Spleen (tissue), 11 donors: ENCODE results near the gene HIVEP1. TPM values are rescaled to one million over a fixed set of nuclear protein-coding genes. Genes with fewer than 3 reads are reported as not detected.

Experiments used
- DNase-seq: peaks from one replicate; pipeline ENCODE4 v3.0.0-alpha.2; 2020
- H3K27ac ChIP-seq, 8 donors: fragments of 200-600 bp; sonication (generic) in 7 of 8; 1 replicate in 4 of 8; 2 replicates in 4 of 8; pipeline versions ENCODE4 v1.5.0 to v1.8.0; 2016 to 2021; ENCODE audit warnings: inconsistent platforms in 4 of 8, mild to moderate bottlenecking in 4 of 8, moderate library complexity in 1 of 8
- H3K27me3 ChIP-seq, 7 donors: fragments of 200-600 bp; sonication (generic) in 6 of 7; replicated peaks in 1 of 7; 1 replicate in 4 of 7; 2 replicates in 3 of 7; pipeline versions ENCODE4 v1.5.0 to v1.8.0; 2016 to 2021; ENCODE audit warnings: inconsistent platforms in 3 of 7, mild to moderate bottlenecking in 1 of 7
- H3K36me3 ChIP-seq, 6 donors: fragments of 200-600 bp; sonication (generic) in 5 of 6; 1 replicate in 4 of 6; 2 replicates in 2 of 6; pipeline versions ENCODE4 v1.5.0 to v1.8.0; 2016 to 2021; ENCODE audit warnings: inconsistent platforms in 2 of 6
- H3K4me1 ChIP-seq, 6 donors: fragments of 200-600 bp; sonication (generic) in 5 of 6; 1 replicate in 3 of 6; 2 replicates in 3 of 6; pipeline versions ENCODE4 v1.5.0 to v1.8.0; 2016 to 2021; ENCODE audit warnings: inconsistent platforms in 3 of 6
- H3K4me3 ChIP-seq, 8 donors: fragments of 200-600 bp; sonication (generic) in 7 of 8; 1 replicate in 4 of 8; 2 replicates in 4 of 8; pipeline versions ENCODE4 v1.5.0 to v1.8.0; 2016 to 2021; ENCODE audit warnings: inconsistent platforms in 4 of 8, mild to moderate bottlenecking in 4 of 8, moderate library complexity in 2 of 8
- H3K9me3 ChIP-seq, 8 donors: fragments of 200-600 bp; sonication (generic) in 7 of 8; 1 replicate in 4 of 8; 2 replicates in 4 of 8; pipeline versions ENCODE4 v1.5.0 to v1.8.0; 2016 to 2021; ENCODE audit warnings: inconsistent platforms in 4 of 8
- CTCF ChIP-seq, 11 experiments: fragments of 200-600 bp in 7 of 11; fragments of 450-650 bp in 4 of 11; sonication (generic) in 4 of 11; IDR thresholded peaks in 8 of 11; conservative IDR thresholded peaks in 3 of 11; 1 replicate in 7 of 11; 2 replicates in 4 of 11; pipeline versions ENCODE4 v1.4.0 to v1.8.0; 2016 to 2021; ENCODE audit warnings: antibody characterized with exemption in 11 of 11, inconsistent platforms in 4 of 11, mild to moderate bottlenecking in 1 of 11
- POLR2A ChIP-seq, 3 donors: fragments of 450-650 bp; IDR thresholded peaks; one replicate each; pipeline ENCODE4 v1.5.1; 2017; ENCODE audit warnings: antibody characterized with exemption in 3 of 3, mild to moderate bottlenecking in 1 of 3
- POLR2AphosphoS5 ChIP-seq, 3 donors: sonication (generic); formaldehyde crosslinking; IDR thresholded peaks; one replicate each; pipeline ENCODE4 v1.5.1; 2017; ENCODE audit warnings: antibody characterized with exemption in 3 of 3
- WGBS, 5 donors: extraction: QIAGEN DNeasy Blood & Tissue Kit in 3 of 5; methylation state at CpG; one replicate each; pipeline versions ENCODE4 v1.1.5 to v1.1.7; 2013 to 2018; 5-methylcytosine and 5-hydroxymethylcytosine counted together
- intact Hi-C: fragments of 100-400 bp; cut with DNase I; formaldehyde crosslinking; loops from one replicate; pipeline ENCODE4 v1.15.0; 2023; ENCODE audit warnings: low total_unique reads
- polyA plus RNA-seq, 3 donors: library from polyadenylated mRNA; stranded (reverse); fragments of 200-250 nt; gene quantifications; one replicate each; pipeline ENCODE4 v1.2.1, GENCODE V29; 2013
- total RNA-seq, 7 donors: library from RNA; depleted of rRNA in 3 of 7; stranded (reverse); fragments of >200 nt in 3 of 7; fragmentation: NEBNext Ultra II Directional in 4 of 7; extraction: Animal tissue kit (Norgen Biotek cat#: 25700) in 4 of 7; gene quantifications; one replicate each; pipeline versions ENCODE4 v1.1.0 to v1.2.1, GENCODE V29; 2016 to 2021
- donor health status: healthy with polysubstance abuse.
- donor health status: DM: no; HTN: no; CAD: no; lungs with moderate emphysema.
- donor health status: DM: no; HTN: no; CAD: no.
- donor health status: Bipolar disorder and iron deficiency.
- donor health status: healthy.
- donor health status: DM: no; HTN: no; CAD: no.
- donor health status: DM: yes; HTN: yes; CAD: no.

Gene HIVEP1
- total and polyA plus RNA-seq, 10 donors = 2.8 to 64.1 (median 39.7) TPM

DNA sequence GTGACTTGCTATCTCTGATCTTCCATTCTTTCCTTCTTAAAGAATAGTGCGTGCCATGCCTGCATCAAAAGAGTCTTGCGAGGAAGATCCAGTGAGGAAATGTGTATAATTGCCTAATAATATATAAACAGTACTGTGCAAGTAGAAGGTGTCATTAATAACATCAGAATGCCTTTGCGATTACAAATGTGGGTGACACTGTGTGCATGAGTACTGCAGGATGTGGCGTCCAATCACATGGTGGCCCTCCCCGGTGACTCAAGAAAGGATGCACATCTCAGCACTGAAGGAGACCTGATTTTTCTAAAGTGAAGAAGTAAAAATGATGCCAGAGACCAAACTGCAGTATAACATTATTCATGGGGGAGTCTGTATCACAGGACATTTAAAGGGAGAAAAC lies 170.6 kb downstream of the HIVEP1 start:
- 86 to 93% (median 88%) methylated on average over 5 of the region's 5 CpGs for WGBS, 5 donors
- Histone ChIP-seq H3K4me3 (no peak overlapping the region), H3K36me3 (no peaks in the 10 kb centered on the region), H3K9me3 (no peaks in the 10 kb centered on the region), H3K4me1 (no peaks in the 10 kb centered on the region), H3K27ac (no peak overlapping the region), H3K27me3 (no peaks in the 10 kb centered on the region)
- no peak for DNase-seq
- TF ChIP-seq POLR2A (IDR thresholded peaks at IDR 0.05) = no peak
- no peak for TF ChIP-seq POLR2AphosphoS5 (IDR thresholded peaks at IDR 0.05)
- no peak for TF ChIP-seq CTCF (IDR thresholded peaks at IDR 0.05 in 8 of 11, conservative IDR thresholded peaks at IDR 0.05 in 3 of 11)
- intact Hi-C loops = no loop called here

DNA sequence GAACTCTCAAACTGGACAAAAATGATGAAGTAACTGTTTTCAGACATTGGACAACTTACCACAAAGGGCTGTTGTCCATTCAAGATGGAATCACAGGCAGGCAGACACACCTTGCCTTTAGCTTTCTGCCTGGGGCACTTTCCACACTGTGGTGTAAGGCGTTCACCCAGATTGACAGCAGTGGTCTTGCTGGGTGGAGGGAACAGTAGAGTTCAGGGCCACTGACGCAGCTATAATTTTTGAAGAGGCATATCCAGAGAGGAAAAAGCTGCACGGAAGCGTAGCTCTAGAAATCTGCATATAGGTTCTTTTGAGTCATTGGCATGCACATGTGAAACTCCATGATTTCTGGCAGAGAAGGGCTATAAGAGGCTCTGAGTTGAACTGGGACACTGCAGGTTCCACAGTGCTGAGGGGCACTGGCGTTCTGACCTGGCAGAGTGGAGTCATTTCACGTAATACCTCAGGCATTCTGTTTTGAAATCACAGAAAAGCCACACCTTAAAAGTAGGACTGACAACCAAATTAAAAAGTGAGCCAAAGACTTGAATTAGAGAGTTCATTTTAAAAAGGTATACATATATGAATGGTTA lies 173.1 kb downstream of the HIVEP1 start:
- intact Hi-C loops = no loop called here
- Histone ChIP-seq H3K9me3 (no peaks in the 10 kb centered on the region), H3K27me3 (no peaks in the 10 kb centered on the region), H3K4me1 (no peaks in the 10 kb centered on the region), H3K4me3 (no peak overlapping the region), H3K27ac (no peak overlapping the region), H3K36me3 (no peaks in the 10 kb centered on the region)
- 86 to 97% (median 94%) methylated on average over 6 of the region's 6 CpGs for WGBS, 5 donors
- DNase-seq = no peak
- TF ChIP-seq POLR2A (IDR thresholded peaks at IDR 0.05) (no peak), POLR2AphosphoS5 (IDR thresholded peaks at IDR 0.05) (no peak), CTCF (IDR thresholded peaks at IDR 0.05 in 8 of 11, conservative IDR thresholded peaks at IDR 0.05 in 3 of 11) (no peak)

DNA sequence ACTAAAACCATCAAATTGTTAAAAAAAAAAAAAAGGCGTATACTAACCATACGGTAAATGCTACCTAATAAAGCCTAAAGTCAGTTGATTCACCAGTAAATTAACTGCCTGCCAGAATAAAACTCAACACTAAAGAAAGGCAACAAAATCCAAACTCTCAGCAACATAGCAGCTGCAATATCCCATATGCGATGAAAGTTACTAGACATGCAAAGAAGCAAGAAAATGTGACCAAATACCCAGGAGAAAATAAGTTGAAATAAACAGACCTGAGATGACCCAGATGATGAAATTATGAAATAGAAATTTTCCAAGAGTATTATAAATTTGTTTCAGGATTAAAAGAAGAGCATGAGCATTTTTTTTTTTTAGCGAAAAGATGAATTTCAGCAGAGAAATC lies 174.4 kb downstream of the HIVEP1 start:
- H3K27me3 ChIP-seq = no peaks in the 10 kb centered on the region
- DNase-seq = no peak
- H3K27ac ChIP-seq = no peak overlapping the region
- intact Hi-C loops = no loop called here
- H3K4me3 ChIP-seq = no peak overlapping the region
- H3K9me3 ChIP-seq = no peaks in the 10 kb centered on the region
- no peaks in the 10 kb centered on the region for H3K4me1 ChIP-seq
- no peaks in the 10 kb centered on the region for H3K36me3 ChIP-seq
- WGBS, 5 donors = 71 to 99% (median 73%) methylated on average over 3 to 4 of the region's 4 CpGs
- TF ChIP-seq POLR2AphosphoS5 (IDR thresholded peaks at IDR 0.05) (no peak), POLR2A (IDR thresholded peaks at IDR 0.05) (no peak), CTCF (IDR thresholded peaks at IDR 0.05 in 8 of 11, conservative IDR thresholded peaks at IDR 0.05 in 3 of 11) (no peak)

DNA sequence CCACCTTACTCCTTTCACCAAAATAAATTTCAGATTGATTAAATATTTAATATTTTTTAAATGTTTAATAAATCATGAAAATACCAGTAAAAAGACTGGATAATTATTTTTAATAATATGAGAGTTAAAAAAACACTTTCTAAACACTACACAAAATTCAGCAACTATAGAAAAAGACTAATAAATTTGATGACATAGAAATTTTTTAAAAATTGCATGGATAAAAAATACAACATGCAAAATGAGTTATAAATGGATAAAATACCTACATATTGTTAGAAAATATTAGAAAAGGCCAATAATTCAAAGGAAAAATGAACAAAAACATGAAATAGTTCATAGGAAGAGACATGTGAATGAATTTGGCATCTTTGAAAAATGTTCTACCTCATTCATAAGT lies 177.0 kb downstream of the HIVEP1 start:
- no peaks in the 10 kb centered on the region for H3K36me3 ChIP-seq
- no peak overlapping the region for H3K4me3 ChIP-seq
- no peak overlapping the region for H3K27ac ChIP-seq
- no peak for TF ChIP-seq POLR2A (IDR thresholded peaks at IDR 0.05)
- no peak for TF ChIP-seq CTCF (IDR thresholded peaks at IDR 0.05 in 8 of 11, conservative IDR thresholded peaks at IDR 0.05 in 3 of 11)
- no peak for TF ChIP-seq POLR2AphosphoS5 (IDR thresholded peaks at IDR 0.05)
- DNase-seq = no peak
- H3K27me3 ChIP-seq = no peaks in the 10 kb centered on the region
- no peaks in the 10 kb centered on the region for H3K4me1 ChIP-seq
- no peaks in the 10 kb centered on the region for H3K9me3 ChIP-seq
- intact Hi-C loops = no loop called here
